KMS-11 (cell line): Measurements from ENCODE around the gene NT5DC3.

ENCODE experiments used
- H2AFZ ChIP-seq: fragments of 200-600 bp; sonication (generic); 2 replicates; pipeline ENCODE4 v1.6.1; 2016; ENCODE audit warnings: antibody characterized with exemption, mixed run types, low read depth
- H3K27ac ChIP-seq: fragments of 200-600 bp; sonication (generic); 2 replicates; pipeline ENCODE4 v1.6.1; 2016; ENCODE audit warnings: mild to moderate bottlenecking, mixed run types
- H3K27me3 ChIP-seq: fragments of 200-600 bp; sonication (generic); 2 replicates; pipeline ENCODE4 v1.6.1; 2017; ENCODE audit warnings: mild to moderate bottlenecking, low read depth, mixed run types, moderate library complexity; ENCODE audit not compliant: insufficient read depth
- H3K36me3 ChIP-seq: fragments of 200-600 bp; sonication (generic); 2 replicates; pipeline ENCODE4 v1.6.1; 2017; ENCODE audit warnings: mild to moderate bottlenecking, mixed run types; ENCODE audit not compliant: insufficient read depth
- H3K4me1 ChIP-seq: fragments of 200-600 bp; sonication (generic); 2 replicates; pipeline ENCODE4 v1.6.1; 2016; ENCODE audit warnings: mild to moderate bottlenecking, low read depth, mixed run types; ENCODE audit not compliant: poor library complexity, severe bottlenecking
- H3K4me2 ChIP-seq: fragments of 200-600 bp; sonication (generic); 2 replicates; pipeline ENCODE4 v1.7.0; 2016; ENCODE audit warnings: mild to moderate bottlenecking, mixed run types
- H3K4me3 ChIP-seq: fragments of 200-600 bp; sonication (generic); IDR thresholded peaks from 2 replicates; pipeline ENCODE4 v1.6.1; 2017; ENCODE audit warnings: low read depth, low read length, mixed read lengths; ENCODE audit not compliant: insufficient read depth
- H3K79me2 ChIP-seq: fragments of 200-600 bp; sonication (generic); 2 replicates; pipeline ENCODE4 v1.6.1; 2016; ENCODE audit warnings: low read depth, mixed run types; ENCODE audit not compliant: insufficient read depth
- H3K9ac ChIP-seq: fragments of 200-600 bp; sonication (generic); 2 replicates; pipeline ENCODE4 v1.6.1; 2016; ENCODE audit warnings: mild to moderate bottlenecking, mixed run types
- H4K20me1 ChIP-seq: fragments of 200-600 bp; sonication (generic); 2 replicates; pipeline ENCODE4 v1.6.1; 2016; ENCODE audit warnings: mild to moderate bottlenecking, mixed run types; ENCODE audit not compliant: insufficient read depth
- TF ChIP-seq, protein P1 (sequence below): fragments of 200-600 bp; sonication (generic); conservative IDR thresholded peaks from 2 replicates; pipeline ENCODE4 v1.6.1; 2017; ENCODE audit warnings: low read depth, mild to moderate bottlenecking, antibody characterized with exemption, low read length, moderate library complexity, mixed read lengths

NT5DC3 gene

DNA sequence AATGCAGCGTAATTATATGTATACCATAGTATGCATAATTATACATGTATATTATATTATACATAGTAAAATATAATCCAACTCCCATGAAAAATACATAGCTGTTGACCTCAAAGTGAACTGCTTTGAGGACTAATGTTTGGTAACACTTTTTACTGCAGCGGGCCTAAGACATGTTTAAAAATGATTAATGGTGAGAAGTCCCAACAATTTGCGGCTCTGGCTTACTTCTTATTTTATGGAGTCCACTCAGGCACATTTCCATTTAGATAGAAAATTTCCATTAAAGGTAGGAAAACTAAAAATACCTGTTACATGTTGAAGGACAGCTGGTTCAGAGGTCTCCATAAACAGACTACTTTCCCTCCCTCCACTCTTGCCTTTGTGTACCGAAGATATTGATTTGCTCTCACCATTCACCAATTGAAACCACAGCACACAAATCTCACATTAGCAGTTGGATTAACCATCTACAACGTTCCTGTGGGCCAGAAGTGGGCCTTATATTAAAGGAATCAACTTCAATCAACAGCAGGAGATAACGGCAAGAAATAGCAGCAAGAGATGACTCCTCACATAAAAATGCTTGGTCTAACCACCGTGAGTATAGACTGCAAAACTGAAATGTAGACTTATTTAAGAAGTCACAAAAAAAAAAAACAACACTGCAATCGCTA, 14.1 kb upstream of the NT5DC3 start:
- Histone ChIP-seq H3K27ac (no peak overlapping the region), H2AFZ (no peak overlapping the region)

DNA sequence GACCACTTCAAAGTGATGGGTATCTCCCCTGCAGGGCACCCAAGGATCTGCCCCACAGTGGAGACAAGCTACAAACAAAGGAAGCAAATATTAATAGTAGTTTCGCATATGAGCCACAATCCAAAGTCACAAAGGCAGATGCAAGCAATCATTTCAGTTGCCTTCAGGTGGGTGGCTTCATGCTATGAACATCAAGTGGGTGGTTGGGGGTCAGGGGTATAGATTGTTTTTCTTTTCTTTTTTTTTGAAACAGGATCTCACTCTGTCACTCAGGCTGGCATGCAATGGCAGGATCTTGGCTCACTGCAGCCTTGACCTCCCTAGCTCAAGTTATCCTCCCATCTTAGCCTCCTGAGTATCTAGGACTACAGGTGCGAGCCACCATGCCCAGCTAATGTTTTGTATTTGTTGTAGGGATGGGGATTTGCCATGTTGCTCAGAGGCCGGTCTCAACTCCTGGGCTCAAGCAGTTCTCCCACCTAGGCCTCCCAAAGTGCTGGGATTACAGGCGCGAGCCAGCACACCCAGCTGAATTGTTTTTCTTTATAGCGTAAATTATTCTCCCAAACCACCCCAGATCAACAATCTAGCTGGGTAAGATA, 13.4 kb upstream of the NT5DC3 start:
- H4K20me1 ChIP-seq: no peaks in the 10 kb centered on the region
- no peaks in the 10 kb centered on the region for H3K27me3 ChIP-seq
- H2AFZ ChIP-seq: no peak overlapping the region
- H3K9ac ChIP-seq: no peak overlapping the region
- no peak overlapping the region for H3K4me3 ChIP-seq
- no peaks in the 10 kb centered on the region for H3K79me2 ChIP-seq
- no peaks in the 10 kb centered on the region for H3K4me1 ChIP-seq
- TF ChIP-seq, protein P1, sequence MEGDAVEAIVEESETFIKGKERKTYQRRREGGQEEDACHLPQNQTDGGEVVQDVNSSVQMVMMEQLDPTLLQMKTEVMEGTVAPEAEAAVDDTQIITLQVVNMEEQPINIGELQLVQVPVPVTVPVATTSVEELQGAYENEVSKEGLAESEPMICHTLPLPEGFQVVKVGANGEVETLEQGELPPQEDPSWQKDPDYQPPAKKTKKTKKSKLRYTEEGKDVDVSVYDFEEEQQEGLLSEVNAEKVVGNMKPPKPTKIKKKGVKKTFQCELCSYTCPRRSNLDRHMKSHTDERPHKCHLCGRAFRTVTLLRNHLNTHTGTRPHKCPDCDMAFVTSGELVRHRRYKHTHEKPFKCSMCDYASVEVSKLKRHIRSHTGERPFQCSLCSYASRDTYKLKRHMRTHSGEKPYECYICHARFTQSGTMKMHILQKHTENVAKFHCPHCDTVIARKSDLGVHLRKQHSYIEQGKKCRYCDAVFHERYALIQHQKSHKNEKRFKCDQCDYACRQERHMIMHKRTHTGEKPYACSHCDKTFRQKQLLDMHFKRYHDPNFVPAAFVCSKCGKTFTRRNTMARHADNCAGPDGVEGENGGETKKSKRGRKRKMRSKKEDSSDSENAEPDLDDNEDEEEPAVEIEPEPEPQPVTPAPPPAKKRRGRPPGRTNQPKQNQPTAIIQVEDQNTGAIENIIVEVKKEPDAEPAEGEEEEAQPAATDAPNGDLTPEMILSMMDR: no peak
- H3K36me3 ChIP-seq: no peaks in the 10 kb centered on the region
- H3K4me2 ChIP-seq: no peak overlapping the region
- H3K27ac ChIP-seq: no peak overlapping the region

More for the DNA sequence above, 14.1 kb upstream of the NT5DC3 start:
- Histone ChIP-seq H3K4me1 (no peaks in the 10 kb centered on the region), H3K4me2 (no peak overlapping the region), H3K9ac (no peak overlapping the region), H4K20me1 (no peaks in the 10 kb centered on the region), H3K36me3 (no peaks in the 10 kb centered on the region), H3K4me3 (no peak overlapping the region), H3K27me3 (no peaks in the 10 kb centered on the region), H3K79me2 (no peaks in the 10 kb centered on the region)
- TF ChIP-seq, protein P1: no peak

DNA sequence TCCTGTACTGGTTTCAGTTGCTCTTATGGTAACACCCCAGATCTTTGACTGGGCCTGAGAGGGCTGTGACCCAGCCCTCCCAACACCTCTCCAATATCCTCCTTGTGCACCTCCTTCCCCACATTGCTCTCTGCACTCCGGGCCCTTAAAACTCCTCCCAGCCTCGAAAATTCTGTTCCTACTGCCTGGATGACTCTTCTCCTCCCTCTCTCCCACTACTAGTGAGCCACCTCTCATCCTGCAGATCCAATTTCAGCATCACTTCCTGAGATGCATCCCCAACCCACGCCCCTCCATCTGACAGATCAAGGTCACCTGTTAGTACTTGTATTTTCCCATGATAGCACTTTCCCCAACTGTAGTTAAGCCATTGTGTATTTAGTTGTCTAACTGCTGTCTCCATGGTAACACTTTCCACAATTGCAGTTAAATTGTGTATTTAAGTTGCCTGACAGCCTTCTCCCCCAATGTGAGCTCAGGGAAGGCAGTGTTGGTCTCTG, 11.5 kb upstream of the NT5DC3 start:
- H3K27ac ChIP-seq: no peak overlapping the region
- no peaks in the 10 kb centered on the region for H3K27me3 ChIP-seq

DNA sequence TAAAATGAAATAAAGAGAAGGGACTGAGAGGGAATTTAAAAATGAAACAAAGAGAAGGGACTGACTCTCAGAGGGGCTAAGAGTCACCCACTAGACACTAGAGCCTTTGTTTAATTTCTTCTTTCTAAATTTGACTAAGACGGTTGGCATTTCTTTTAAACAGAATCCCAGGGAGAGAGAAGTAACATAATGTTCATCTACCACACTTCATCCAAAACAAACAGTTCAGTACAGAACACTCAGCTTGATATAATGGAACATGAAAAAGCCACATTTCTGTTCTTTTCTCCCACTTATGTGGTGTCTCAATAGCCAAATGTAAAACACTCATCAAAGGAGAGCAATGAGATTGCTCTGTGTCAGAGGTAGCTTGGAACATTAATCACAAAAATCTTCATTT, 10.1 kb upstream of the NT5DC3 start:
- no peak overlapping the region for H3K9ac ChIP-seq
- no peak overlapping the region for H2AFZ ChIP-seq
- no peaks in the 10 kb centered on the region for H3K36me3 ChIP-seq
- no peaks in the 10 kb centered on the region for H4K20me1 ChIP-seq
- no peak overlapping the region for H3K4me3 ChIP-seq
- no peaks in the 10 kb centered on the region for H3K79me2 ChIP-seq
- no peaks in the 10 kb centered on the region for H3K4me1 ChIP-seq
- H3K4me2 ChIP-seq: no peak overlapping the region
- H3K27me3 ChIP-seq: no peaks in the 10 kb centered on the region
- TF ChIP-seq, protein P1: no peak
- H3K27ac ChIP-seq: no peak overlapping the region

More for the DNA sequence above, 11.5 kb upstream of the NT5DC3 start:
- no peaks in the 10 kb centered on the region for H4K20me1 ChIP-seq
- no peak overlapping the region for H2AFZ ChIP-seq
- TF ChIP-seq, protein P1: no peak
- H3K36me3 ChIP-seq: no peaks in the 10 kb centered on the region
- H3K9ac ChIP-seq: no peak overlapping the region
- no peaks in the 10 kb centered on the region for H3K79me2 ChIP-seq
- H3K4me3 ChIP-seq: no peak overlapping the region
- H3K4me1 ChIP-seq: no peaks in the 10 kb centered on the region
- H3K4me2 ChIP-seq: no peak overlapping the region
